Subcutaneous adipose tissue (tissue), 4 donors: ENCODE data around the gene PTPN20. TPM values are rescaled to one million over a fixed set of nuclear protein-coding genes. Genes with fewer than 3 reads are reported as not detected.

Experiments used
- CTCF ChIP-seq: fragments of 450-650 bp; IDR thresholded peaks from one replicate; pipeline ENCODE4 v1.5.1; 2016; ENCODE audit warnings: low read depth, mild to moderate bottlenecking, control low read depth, antibody characterized with exemption, moderate library complexity
- total RNA-seq, 4 donors: library from RNA; depleted of rRNA; stranded (reverse); fragments of >200 nt; gene quantifications; one replicate each; pipeline ENCODE4 v1.1.0, GENCODE V29; 2016

The PTPN20 gene
- total RNA-seq, 4 donors from 2014 or later, result 1.1 to 4.2 (median 1.2) TPM; not detected in 1

- no peak for TF ChIP-seq CTCF
Measured at GRCh38 chr10:47024399-47025252, 113.4 kb downstream of the PTPN20 start.

GRCh38 chr10:47025253-47025539 is 114.0 kb downstream of the PTPN20 start:
- no peak for TF ChIP-seq CTCF

- TF ChIP-seq CTCF, result no peak
Measured at GRCh38 chr10:47025540-47026300, 114.5 kb downstream of the PTPN20 start.

DNA sequence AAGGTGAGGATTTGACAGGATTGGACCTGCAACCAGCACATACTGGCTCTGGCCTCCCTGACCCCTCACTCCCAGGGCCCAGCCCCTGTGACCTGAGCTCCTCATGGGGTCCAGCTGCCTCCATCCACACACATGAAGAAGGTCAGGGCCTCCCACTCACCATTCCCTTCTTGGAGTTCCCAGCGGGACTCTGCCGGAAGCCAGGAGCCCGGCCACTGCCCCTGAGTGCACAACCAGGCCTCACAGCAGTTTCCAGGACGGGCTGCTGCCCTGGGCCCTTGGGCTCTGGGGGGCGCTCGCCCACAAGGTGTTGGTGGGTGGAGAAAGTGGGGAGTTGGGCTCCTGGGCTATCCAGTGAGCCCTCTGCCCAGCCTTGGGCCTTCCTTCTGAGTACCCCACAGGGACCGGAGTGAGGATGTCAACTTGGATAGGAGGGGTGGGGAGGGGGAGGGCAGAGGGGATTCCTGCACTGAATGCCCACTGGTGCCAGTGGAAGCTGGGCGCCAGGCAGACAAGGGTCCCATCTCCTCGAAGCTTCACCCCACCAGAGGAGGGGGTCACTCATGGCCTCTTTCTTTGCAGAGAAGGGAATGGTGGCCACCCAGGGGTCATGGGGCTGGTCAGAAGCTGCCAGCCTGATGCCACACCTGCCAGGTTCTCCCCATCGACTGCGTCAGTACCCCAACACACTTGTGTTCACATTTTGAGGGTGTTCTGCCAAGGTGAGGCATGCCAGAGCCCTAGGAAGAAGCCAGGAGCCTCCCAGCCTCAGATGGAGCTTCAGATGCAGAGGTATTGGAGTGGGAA is 115.3 kb downstream of the PTPN20 start:
- TF ChIP-seq CTCF, result no peak

DNA sequence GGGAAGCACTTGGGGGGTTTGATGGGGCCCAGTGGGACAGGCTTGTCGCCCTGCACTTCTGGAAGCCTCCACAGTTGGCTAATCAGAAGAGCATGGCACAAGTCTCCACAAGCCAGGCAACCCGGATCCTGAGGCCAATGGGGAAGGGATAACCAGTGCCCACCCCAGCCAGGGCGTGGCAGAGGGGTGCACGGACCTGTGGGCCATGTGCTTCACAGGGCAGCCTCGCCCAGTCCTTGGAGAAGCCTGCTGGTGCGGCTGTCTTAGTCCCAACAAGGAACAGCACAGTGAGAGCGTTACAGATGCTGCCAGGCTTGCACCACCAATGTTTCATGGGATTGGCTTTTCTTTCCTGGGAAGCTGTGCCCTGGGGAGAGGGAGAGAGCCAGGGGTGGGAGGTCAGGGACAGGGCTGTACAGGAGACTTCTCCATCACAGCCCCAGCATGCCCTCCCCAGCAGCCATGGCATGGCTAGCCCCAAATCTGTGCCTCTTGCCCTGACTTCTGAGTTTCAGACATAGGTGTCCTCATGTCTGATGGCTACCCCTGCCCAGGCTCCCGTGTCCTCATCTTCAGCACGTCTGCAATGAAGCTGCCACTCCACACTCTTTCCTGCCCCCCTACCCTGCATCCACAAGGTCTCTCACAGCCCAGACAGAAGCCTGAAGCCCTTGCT is 116.0 kb downstream of the PTPN20 start:
- TF ChIP-seq CTCF, result no peak

DNA sequence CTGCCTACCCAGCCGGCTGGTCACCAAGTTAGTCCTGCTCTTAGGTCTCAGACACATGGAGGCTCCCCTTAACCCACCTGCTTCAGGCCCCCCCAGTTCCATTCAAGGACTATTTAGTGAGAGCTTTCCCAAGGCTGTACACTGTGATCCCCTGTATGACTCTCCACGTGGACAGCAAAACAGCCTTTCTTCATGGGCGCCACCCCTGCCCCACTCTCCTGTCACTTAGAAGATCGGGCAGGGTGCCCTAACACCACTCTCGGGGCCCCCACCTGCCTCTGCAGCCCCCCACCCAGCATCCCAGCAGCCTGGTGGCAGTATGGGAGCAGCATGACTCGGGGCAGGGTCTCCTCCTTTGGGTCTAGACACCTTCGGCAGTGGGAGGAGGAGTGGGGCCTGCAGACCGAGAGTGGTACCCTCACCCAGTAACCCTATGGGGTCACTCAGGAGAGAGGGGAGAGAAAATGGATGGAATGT is 116.6 kb downstream of the PTPN20 start:
- no peak for TF ChIP-seq CTCF
